Neural cell (in vitro differentiated cells): ENCODE results near the gene FSCB. TPM values are rescaled to one million over a fixed set of nuclear protein-coding genes. Genes with fewer than 3 reads are reported as not detected.
A peak's percentile ranks its signal among the peaks of the same experiment; 100 is the strongest.

ENCODE experiments used
- H2AFZ ChIP-seq: fragments of 200-600, 300-800 bp; sonication (generic), shearing (Covaris generic); 2 replicates; pipeline ENCODE4 v1.6.0; 2014; ENCODE audit warnings: low read depth, mild to moderate bottlenecking, antibody characterized with exemption, low read length, moderate library complexity
- H3F3A ChIP-seq: fragments of 200-600 bp; shearing (Covaris generic); 2 replicates; pipeline ENCODE4 v1.6.1; 2016; ENCODE audit warnings: mild to moderate bottlenecking, moderate library complexity, mixed read lengths, antibody characterized with exemption, low read length; ENCODE audit not compliant: insufficient read depth, poor library complexity, severe bottlenecking
- H3K27ac ChIP-seq: fragments of 200-600, 300-800 bp; sonication (generic), shearing (Covaris generic); 2 replicates; pipeline ENCODE4 v1.5.1; 2014; ENCODE audit warnings: mild to moderate bottlenecking, low read length, moderate library complexity
- H3K27me3 ChIP-seq: fragments of 300-800, 200-600 bp; sonication (generic), shearing (Covaris generic); 2 replicates; pipeline ENCODE4 v1.6.0; 2014; ENCODE audit warnings: mild to moderate bottlenecking, low read depth, low read length, moderate library complexity; ENCODE audit not compliant: insufficient read depth
- H3K36me3 ChIP-seq: fragments of 300-800, 200-600 bp; sonication (generic), shearing (Covaris generic); 2 replicates; pipeline ENCODE4 v1.5.1; 2014; ENCODE audit warnings: mild to moderate bottlenecking, antibody characterized with exemption, low read length, moderate library complexity; ENCODE audit not compliant: insufficient read depth
- H3K4me2 ChIP-seq: fragments of 300-800, 200-600 bp; sonication (generic), shearing (Covaris generic); 2 replicates; pipeline ENCODE4 v1.6.0; 2014; ENCODE audit warnings: mild to moderate bottlenecking, low read length
- H3K4me3 ChIP-seq: fragments of 300-800, 200-600 bp; sonication (generic), shearing (Covaris generic); 2 replicates; pipeline ENCODE4 v1.5.1; 2014; ENCODE audit warnings: mild to moderate bottlenecking, low read length, moderate library complexity
- H3K79me2 ChIP-seq: fragments of 200-600 bp; shearing (Covaris generic); replicated peaks from 2 replicates; pipeline ENCODE4 v1.6.0; 2014; ENCODE audit warnings: mild to moderate bottlenecking, low read length, moderate library complexity; ENCODE audit not compliant: insufficient read depth
- H3K9ac ChIP-seq: fragments of 300-800, 200-600 bp; sonication (generic), shearing (Covaris generic); 2 replicates; pipeline ENCODE4 v1.6.1; 2016; ENCODE audit warnings: mild to moderate bottlenecking, low read length, mixed read lengths
- H3K9me2 ChIP-seq: fragments of 200-600 bp; shearing (Covaris generic); 2 replicates; pipeline ENCODE4 v1.6.1; 2016; ENCODE audit warnings: mild to moderate bottlenecking, low read length, mixed read lengths; ENCODE audit not compliant: insufficient read depth
- H3K9me3 ChIP-seq: fragments of 200-600, 300-800 bp; sonication (generic), shearing (Covaris generic); 2 replicates; pipeline ENCODE4 v1.6.1; 2016; ENCODE audit warnings: mild to moderate bottlenecking, mixed run types, low read length, moderate library complexity, mixed read lengths
- H4K20me1 ChIP-seq: fragments of 200-600 bp; shearing (Covaris generic); 2 replicates; pipeline ENCODE4 v1.6.1; 2016; ENCODE audit warnings: mild to moderate bottlenecking, mixed run types; ENCODE audit not compliant: insufficient read depth
- EP300 ChIP-seq: fragments of 450-650 bp; conservative IDR thresholded peaks from 2 replicates; pipeline ENCODE4 v1.6.1; 2014; ENCODE audit warnings: antibody characterized with exemption, mild to moderate bottlenecking, moderate library complexity; ENCODE audit not compliant: poor library complexity, severe bottlenecking
- EZH2 ChIP-seq: fragments of 200-600, 300-800 bp; shearing (Covaris generic), sonication (generic); IDR thresholded peaks from 2 replicates; pipeline ENCODE4 v1.6.1; 2014; ENCODE audit warnings: antibody characterized with exemption, low read length, borderline replicate concordance, mild to moderate bottlenecking; ENCODE audit not compliant: insufficient read depth, poor library complexity, severe bottlenecking
- MXI1 ChIP-seq: fragments of 450-650 bp; conservative IDR thresholded peaks from 2 replicates; pipeline ENCODE4 v1.6.1; 2014; ENCODE audit warnings: antibody characterized with exemption, mild to moderate bottlenecking; ENCODE audit not compliant: poor library complexity, severe bottlenecking
- POLR2AphosphoS5 ChIP-seq: IDR thresholded peaks from 2 replicates; pipeline ENCODE4 v1.6.1; 2012
- RAD21 ChIP-seq: fragments of 450-650 bp; conservative IDR thresholded peaks from 2 replicates; pipeline ENCODE4 v1.6.1; 2014; ENCODE audit warnings: antibody characterized with exemption, mild to moderate bottlenecking, moderate library complexity
- REST ChIP-seq: IDR thresholded peaks from 2 replicates; pipeline ENCODE4 v1.6.1; 2012; ENCODE audit warnings: borderline replicate concordance
- SMC3 ChIP-seq: fragments of 450-650 bp; conservative IDR thresholded peaks from 2 replicates; pipeline ENCODE4 v1.6.1; 2014; ENCODE audit warnings: antibody characterized with exemption, mild to moderate bottlenecking, moderate library complexity; ENCODE audit not compliant: poor library complexity
- TAF1 ChIP-seq: IDR thresholded peaks from 2 replicates; pipeline ENCODE4 v1.6.1; 2012; ENCODE audit warnings: low read depth
- polyA plus RNA-seq: library from polyadenylated mRNA; depleted of rRNA; stranded (reverse); fragments of >200 nt; gene quantifications from 2 replicates; pipeline ENCODE4 v1.2.3, GENCODE V29; 2014
- TF ChIP-seq, protein P1 (sequence below): fragments of 450-650 bp; IDR thresholded peaks from 2 replicates; pipeline ENCODE4 v1.5.1; 2014; ENCODE audit warnings: antibody characterized with exemption, mild to moderate bottlenecking, moderate library complexity; ENCODE audit not compliant: poor library complexity, severe bottlenecking

Gene FSCB
- polyA plus RNA-seq, 1 donor from 2014 or later: not detected

GRCh38 chr14:44468771-44469170 is 38.3 kb downstream of the FSCB start:
- Histone ChIP-seq H3K9me2 (no peaks in the 10 kb centered on the region), H3K9ac (no peak overlapping the region), H4K20me1 (no peaks in the 10 kb centered on the region), H3K36me3 (no peaks in the 10 kb centered on the region), H3K27me3 (no peaks in the 10 kb centered on the region), H3F3A (no peaks in the 10 kb centered on the region), H3K4me3 (no peak overlapping the region), H3K4me2 (no peak overlapping the region), H3K9me3 (no peaks in the 10 kb centered on the region), H3K27ac (no peak overlapping the region), H3K79me2 (no peaks in the 10 kb centered on the region), H2AFZ (no peak overlapping the region)
- TF ChIP-seq RAD21: no peak
- TF ChIP-seq EZH2: no peak
- TF ChIP-seq EP300: no peak
- no peak for TF ChIP-seq SMC3
- no peak for TF ChIP-seq POLR2AphosphoS5
- no peak for TF ChIP-seq REST
- TF ChIP-seq MXI1: no peak
- TF ChIP-seq, protein P1, sequence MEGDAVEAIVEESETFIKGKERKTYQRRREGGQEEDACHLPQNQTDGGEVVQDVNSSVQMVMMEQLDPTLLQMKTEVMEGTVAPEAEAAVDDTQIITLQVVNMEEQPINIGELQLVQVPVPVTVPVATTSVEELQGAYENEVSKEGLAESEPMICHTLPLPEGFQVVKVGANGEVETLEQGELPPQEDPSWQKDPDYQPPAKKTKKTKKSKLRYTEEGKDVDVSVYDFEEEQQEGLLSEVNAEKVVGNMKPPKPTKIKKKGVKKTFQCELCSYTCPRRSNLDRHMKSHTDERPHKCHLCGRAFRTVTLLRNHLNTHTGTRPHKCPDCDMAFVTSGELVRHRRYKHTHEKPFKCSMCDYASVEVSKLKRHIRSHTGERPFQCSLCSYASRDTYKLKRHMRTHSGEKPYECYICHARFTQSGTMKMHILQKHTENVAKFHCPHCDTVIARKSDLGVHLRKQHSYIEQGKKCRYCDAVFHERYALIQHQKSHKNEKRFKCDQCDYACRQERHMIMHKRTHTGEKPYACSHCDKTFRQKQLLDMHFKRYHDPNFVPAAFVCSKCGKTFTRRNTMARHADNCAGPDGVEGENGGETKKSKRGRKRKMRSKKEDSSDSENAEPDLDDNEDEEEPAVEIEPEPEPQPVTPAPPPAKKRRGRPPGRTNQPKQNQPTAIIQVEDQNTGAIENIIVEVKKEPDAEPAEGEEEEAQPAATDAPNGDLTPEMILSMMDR: no peak
- TF ChIP-seq TAF1: no peak

DNA sequence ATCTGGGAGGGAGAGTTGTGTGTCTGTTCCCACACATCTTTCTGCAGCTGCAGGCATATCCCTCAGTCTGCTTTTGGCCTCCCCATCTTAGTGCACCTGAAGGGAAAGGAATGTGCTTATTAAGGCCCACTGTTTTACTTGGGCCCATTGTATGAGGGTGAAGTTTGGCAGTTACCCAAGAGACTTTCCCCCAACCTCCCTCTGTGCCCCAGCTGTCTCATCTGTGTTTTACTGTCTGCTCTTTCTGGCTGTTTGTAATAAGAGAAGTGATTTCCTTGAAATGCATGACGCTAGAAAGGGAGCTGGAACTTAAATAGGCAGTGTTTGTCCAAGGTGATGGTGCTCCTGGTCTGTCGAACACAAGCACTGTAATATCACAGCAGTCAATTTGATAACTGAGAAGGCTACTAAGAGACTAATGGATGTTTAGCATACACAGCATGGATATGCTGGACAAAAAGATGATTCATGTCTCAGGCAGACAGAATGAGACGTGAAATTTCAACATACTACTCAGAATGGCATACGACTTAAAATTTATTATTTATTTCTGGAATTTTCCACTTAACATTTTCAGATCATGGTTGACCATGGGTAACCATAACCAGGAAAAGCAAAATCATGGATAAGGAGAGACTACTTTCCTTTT is 43.6 kb downstream of the FSCB start:
- Histone ChIP-seq H3K9me3 (no peaks in the 10 kb centered on the region), H4K20me1 (no peaks in the 10 kb centered on the region), H3K4me2 (no peak overlapping the region), H3K79me2 (no peaks in the 10 kb centered on the region), H3K36me3 (no peaks in the 10 kb centered on the region), H3F3A (no peaks in the 10 kb centered on the region), H3K27me3 (no peaks in the 10 kb centered on the region), H3K27ac (no peak overlapping the region), H3K9me2 (no peaks in the 10 kb centered on the region), H3K9ac (no peak overlapping the region), H2AFZ (no peak overlapping the region), H3K4me3 (no peak overlapping the region)
- TF ChIP-seq EZH2: no peak
- no peak for TF ChIP-seq REST
- TF ChIP-seq RAD21: no peak
- TF ChIP-seq MXI1: no peak
- peak; percentile 28 for TF ChIP-seq POLR2AphosphoS5
- TF ChIP-seq EP300: no peak
